IMR-90 (cell line): ENCODE results near the gene AUTS2.

Experiments used
- MAFK ChIP-seq: IDR thresholded peaks from 2 replicates; pipeline ENCODE4 v1.6.1; 2012; ENCODE audit warnings: low read depth, low read length, improper control_type of control experiment
- MAZ ChIP-seq: IDR thresholded peaks from 2 replicates; pipeline ENCODE4 v1.6.1; 2012; ENCODE audit warnings: low read depth, mild to moderate bottlenecking, low read length, improper control_type of control experiment, moderate library complexity, borderline replicate concordance
- POLR2A ChIP-seq: IDR thresholded peaks from 2 replicates; pipeline ENCODE4 v1.6.1; 2012; ENCODE audit warnings: mild to moderate bottlenecking, low read depth, low read length
- TF ChIP-seq, protein P1 (sequence below): conservative IDR thresholded peaks from 2 replicates; pipeline ENCODE4 v1.5.1; 2012; ENCODE audit warnings: mild to moderate bottlenecking, low read depth, low read length, improper control_type of control experiment

GRCh38 chr7:70135656-70136055 is 537.4 kb downstream of the AUTS2 start:
- TF ChIP-seq, protein P1, sequence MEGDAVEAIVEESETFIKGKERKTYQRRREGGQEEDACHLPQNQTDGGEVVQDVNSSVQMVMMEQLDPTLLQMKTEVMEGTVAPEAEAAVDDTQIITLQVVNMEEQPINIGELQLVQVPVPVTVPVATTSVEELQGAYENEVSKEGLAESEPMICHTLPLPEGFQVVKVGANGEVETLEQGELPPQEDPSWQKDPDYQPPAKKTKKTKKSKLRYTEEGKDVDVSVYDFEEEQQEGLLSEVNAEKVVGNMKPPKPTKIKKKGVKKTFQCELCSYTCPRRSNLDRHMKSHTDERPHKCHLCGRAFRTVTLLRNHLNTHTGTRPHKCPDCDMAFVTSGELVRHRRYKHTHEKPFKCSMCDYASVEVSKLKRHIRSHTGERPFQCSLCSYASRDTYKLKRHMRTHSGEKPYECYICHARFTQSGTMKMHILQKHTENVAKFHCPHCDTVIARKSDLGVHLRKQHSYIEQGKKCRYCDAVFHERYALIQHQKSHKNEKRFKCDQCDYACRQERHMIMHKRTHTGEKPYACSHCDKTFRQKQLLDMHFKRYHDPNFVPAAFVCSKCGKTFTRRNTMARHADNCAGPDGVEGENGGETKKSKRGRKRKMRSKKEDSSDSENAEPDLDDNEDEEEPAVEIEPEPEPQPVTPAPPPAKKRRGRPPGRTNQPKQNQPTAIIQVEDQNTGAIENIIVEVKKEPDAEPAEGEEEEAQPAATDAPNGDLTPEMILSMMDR: no peak
- TF ChIP-seq MAZ: no peak
- no peak for TF ChIP-seq POLR2A
- TF ChIP-seq MAFK: no peak
